ENCODE data around the gene TSPAN31.

The TSPAN31 gene

DNA sequence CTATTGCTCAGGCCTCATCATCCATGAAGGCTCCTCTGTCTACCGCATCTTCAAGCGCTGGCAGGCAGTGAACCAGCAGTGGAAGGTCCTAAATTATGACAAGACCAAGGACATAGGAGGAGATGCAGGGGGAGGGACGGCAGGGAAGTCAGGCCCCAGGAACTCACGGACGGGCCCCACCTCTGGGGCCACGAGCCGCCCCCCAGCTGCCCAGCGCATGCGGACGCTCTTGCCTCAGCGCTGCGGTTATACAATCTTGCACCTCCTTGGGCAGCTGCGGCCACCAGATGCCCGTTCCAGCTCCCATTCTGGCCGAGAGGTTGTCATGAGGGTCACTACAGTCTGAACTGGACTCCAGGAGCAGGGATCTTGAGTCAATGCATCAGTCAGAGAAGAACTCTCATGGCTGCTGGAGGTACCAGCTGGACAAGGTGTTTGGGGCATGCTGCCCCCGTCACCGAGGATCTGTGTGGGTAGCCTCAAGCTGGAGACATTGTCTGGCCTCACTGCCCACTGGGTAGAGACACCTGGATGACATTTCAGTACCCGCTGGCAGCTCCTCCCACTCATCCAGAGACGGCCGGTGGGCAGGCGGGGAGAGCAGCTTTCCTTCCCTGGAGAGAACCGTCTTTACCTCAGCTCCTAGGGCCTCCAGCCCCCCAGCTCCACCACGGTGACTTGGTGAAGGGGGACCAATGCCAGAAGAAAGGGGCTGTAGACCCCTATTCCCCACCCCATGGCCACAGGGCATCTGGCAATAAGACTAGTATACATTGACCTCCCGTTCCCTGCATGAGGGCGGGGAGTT lies 13.9 kb downstream of the TSPAN31 start:
- Histone ChIP-seq H3K4me2 (ENCODE audit: low read length) (no peak overlapping the region), H3K9ac (ENCODE audit: low read length) (no peak overlapping the region), H2AFZ (ENCODE audit: low read length) (no peak overlapping the region), H3K9me2 (ENCODE audit: low read depth, low read length) (no peaks in the 10 kb centered on the region), H3K79me2 (ENCODE audit: insufficient read depth, low read length) (no peaks in the 10 kb centered on the region), H3F3A (ENCODE audit: insufficient read depth, low read length) (no peaks in the 10 kb centered on the region), H3K27ac (ENCODE audit: low read depth, low read length, poor library complexity, severe bottlenecking) (no peak overlapping the region), H3K9me3 (ENCODE audit: low read length) (no peaks in the 10 kb centered on the region), H3K4me3 (ENCODE audit: low read depth, low read length, poor library complexity, severe bottlenecking) (no peak overlapping the region), H4K20me1 (ENCODE audit: insufficient read depth, low read length) (no peaks in the 10 kb centered on the region), H3K36me3 (ENCODE audit: insufficient read depth, low read length) (peaks cover 30% of the 10 kb centered on the region; the same call in 1 of the 2 replicates), H3K4me1 (ENCODE audit: insufficient read depth, low read length, severe bottlenecking) (peaks cover 22% of the 10 kb centered on the region), H3K27me3 (ENCODE audit: insufficient read depth, low read length) (peaks cover 3% of the 10 kb centered on the region; the same call in 1 of the 2 replicates)
- TF ChIP-seq EZH2 (IDR thresholded peaks at IDR 0.05; ENCODE audit: borderline replicate concordance, low read length): no peak
- TF ChIP-seq, protein P1, sequence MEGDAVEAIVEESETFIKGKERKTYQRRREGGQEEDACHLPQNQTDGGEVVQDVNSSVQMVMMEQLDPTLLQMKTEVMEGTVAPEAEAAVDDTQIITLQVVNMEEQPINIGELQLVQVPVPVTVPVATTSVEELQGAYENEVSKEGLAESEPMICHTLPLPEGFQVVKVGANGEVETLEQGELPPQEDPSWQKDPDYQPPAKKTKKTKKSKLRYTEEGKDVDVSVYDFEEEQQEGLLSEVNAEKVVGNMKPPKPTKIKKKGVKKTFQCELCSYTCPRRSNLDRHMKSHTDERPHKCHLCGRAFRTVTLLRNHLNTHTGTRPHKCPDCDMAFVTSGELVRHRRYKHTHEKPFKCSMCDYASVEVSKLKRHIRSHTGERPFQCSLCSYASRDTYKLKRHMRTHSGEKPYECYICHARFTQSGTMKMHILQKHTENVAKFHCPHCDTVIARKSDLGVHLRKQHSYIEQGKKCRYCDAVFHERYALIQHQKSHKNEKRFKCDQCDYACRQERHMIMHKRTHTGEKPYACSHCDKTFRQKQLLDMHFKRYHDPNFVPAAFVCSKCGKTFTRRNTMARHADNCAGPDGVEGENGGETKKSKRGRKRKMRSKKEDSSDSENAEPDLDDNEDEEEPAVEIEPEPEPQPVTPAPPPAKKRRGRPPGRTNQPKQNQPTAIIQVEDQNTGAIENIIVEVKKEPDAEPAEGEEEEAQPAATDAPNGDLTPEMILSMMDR (IDR thresholded peaks at IDR 0.05; ENCODE audit: low read length): no peak

DNA sequence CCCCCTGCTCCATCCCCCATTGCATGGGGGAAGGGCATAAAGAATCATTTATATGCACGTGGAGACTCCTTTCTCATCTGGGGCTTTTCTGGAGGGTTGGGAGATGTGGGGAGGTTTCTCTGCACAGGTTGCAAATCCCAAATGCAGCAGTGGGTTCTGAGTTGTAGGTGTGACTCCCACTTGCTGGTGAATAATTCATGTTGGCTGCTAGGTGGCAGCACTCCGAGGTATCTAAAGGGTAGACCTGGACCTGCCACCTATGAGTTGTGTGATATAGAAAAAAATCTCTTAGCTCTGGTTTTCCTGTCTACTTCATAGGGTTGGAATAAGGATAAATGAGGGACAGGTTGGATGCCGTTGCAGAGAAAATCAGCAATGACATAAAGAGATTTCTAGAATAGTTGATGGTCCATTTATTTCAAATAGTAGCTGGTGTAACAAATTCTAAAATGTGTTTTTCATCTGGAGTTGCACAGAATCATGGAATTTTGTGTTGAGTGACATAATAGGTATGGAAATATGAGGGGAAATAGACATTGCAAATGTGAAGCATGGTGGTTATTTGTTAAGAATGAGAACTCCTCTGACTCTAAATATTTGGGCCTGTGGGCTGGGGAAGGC lies 14.6 kb downstream of the TSPAN31 start:
- Histone ChIP-seq H3K4me1 (ENCODE audit: insufficient read depth, low read length, severe bottlenecking) (peaks cover 15% of the 10 kb centered on the region), H3K9me2 (ENCODE audit: low read depth, low read length) (no peaks in the 10 kb centered on the region), H3K4me3 (ENCODE audit: low read depth, low read length, poor library complexity, severe bottlenecking) (no peak overlapping the region), H3K27ac (ENCODE audit: low read depth, low read length, poor library complexity, severe bottlenecking) (no peak overlapping the region), H3K9me3 (ENCODE audit: low read length) (no peaks in the 10 kb centered on the region), H3K27me3 (ENCODE audit: insufficient read depth, low read length) (peaks cover 10% of the 10 kb centered on the region; the same call in 1 of the 2 replicates), H2AFZ (ENCODE audit: low read length) (no peak overlapping the region), H3K36me3 (ENCODE audit: insufficient read depth, low read length) (peaks cover 30% of the 10 kb centered on the region; the same call in 1 of the 2 replicates), H3K9ac (ENCODE audit: low read length) (no peak overlapping the region), H3F3A (ENCODE audit: insufficient read depth, low read length) (no peaks in the 10 kb centered on the region), H3K4me2 (ENCODE audit: low read length) (no peak overlapping the region), H3K79me2 (ENCODE audit: insufficient read depth, low read length) (no peaks in the 10 kb centered on the region), H4K20me1 (ENCODE audit: insufficient read depth, low read length) (no peaks in the 10 kb centered on the region)
- TF ChIP-seq, protein P1 (IDR thresholded peaks at IDR 0.05; ENCODE audit: low read length): peak; percentile 69
- no peak for TF ChIP-seq EZH2 (IDR thresholded peaks at IDR 0.05; ENCODE audit: borderline replicate concordance, low read length)

DNA sequence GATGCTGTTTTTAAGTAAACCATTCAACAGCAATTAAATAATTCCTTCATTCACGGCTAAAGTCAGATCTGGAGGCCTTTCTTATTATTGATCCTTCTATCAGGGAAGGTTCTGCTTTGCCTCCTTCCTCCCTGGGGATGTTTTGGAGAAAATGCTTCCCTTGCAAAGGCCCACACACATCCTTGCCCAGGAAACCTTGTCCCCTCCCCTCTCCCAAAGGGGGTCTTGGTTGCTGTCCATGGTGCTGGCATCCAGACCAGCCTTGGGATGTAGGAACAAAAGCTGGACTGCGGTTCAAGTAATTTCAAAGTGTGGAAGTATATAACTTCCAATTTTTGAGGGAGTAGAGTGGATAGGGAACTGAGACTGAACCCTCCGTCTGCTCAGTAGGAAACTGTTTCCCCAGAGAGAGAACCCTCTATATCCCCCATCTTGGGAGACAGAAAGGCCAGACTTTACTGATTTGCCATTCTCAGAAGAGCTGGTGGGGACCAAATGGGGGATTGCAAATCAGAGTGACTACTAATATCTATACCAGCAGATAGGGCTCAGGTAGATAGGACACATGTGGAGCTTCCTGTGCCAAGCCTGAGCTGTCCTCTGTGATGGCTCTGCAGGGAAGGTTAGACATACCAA lies 15.6 kb downstream of the TSPAN31 start:
- Histone ChIP-seq H3K9me3 (ENCODE audit: low read length) (no peaks in the 10 kb centered on the region), H3K4me3 (ENCODE audit: low read depth, low read length, poor library complexity, severe bottlenecking) (no peak overlapping the region), H3K9ac (ENCODE audit: low read length) (no peak overlapping the region), H3K9me2 (ENCODE audit: low read depth, low read length) (no peaks in the 10 kb centered on the region), H3K36me3 (ENCODE audit: insufficient read depth, low read length) (peaks cover 30% of the 10 kb centered on the region; the same call in 1 of the 2 replicates), H4K20me1 (ENCODE audit: insufficient read depth, low read length) (no peaks in the 10 kb centered on the region), H3K79me2 (ENCODE audit: insufficient read depth, low read length) (no peaks in the 10 kb centered on the region), H3K27me3 (ENCODE audit: insufficient read depth, low read length) (peaks cover 17% of the 10 kb centered on the region; the same call in 1 of the 2 replicates), H3K27ac (ENCODE audit: low read depth, low read length, poor library complexity, severe bottlenecking) (no peak overlapping the region), H3K4me2 (ENCODE audit: low read length) (no peak overlapping the region), H3K4me1 (ENCODE audit: insufficient read depth, low read length, severe bottlenecking) (peaks cover 24% of the 10 kb centered on the region), H3F3A (ENCODE audit: insufficient read depth, low read length) (no peaks in the 10 kb centered on the region), H2AFZ (ENCODE audit: low read length) (no peak overlapping the region)
- no peak for TF ChIP-seq EZH2 (IDR thresholded peaks at IDR 0.05; ENCODE audit: borderline replicate concordance, low read length)
- TF ChIP-seq, protein P1 (IDR thresholded peaks at IDR 0.05; ENCODE audit: low read length): no peak
